Neural cell (in vitro differentiated cells): ENCODE measurements around the gene DLG2. TPM values are rescaled to one million over a fixed set of nuclear protein-coding genes. Genes with fewer than 3 reads are reported as not detected.

Source experiments
- H2AFZ ChIP-seq: fragments of 200-600, 300-800 bp; sonication (generic), shearing (Covaris generic); 2 replicates; pipeline ENCODE4 v1.6.0; 2014; ENCODE audit warnings: low read depth, mild to moderate bottlenecking, antibody characterized with exemption, low read length, moderate library complexity
- H3F3A ChIP-seq: fragments of 200-600 bp; shearing (Covaris generic); 2 replicates; pipeline ENCODE4 v1.6.1; 2016; ENCODE audit warnings: mild to moderate bottlenecking, moderate library complexity, mixed read lengths, antibody characterized with exemption, low read length; ENCODE audit not compliant: insufficient read depth, poor library complexity, severe bottlenecking
- H3K27ac ChIP-seq: fragments of 200-600, 300-800 bp; sonication (generic), shearing (Covaris generic); 2 replicates; pipeline ENCODE4 v1.5.1; 2014; ENCODE audit warnings: mild to moderate bottlenecking, low read length, moderate library complexity
- H3K27me3 ChIP-seq: fragments of 300-800, 200-600 bp; sonication (generic), shearing (Covaris generic); 2 replicates; pipeline ENCODE4 v1.6.0; 2014; ENCODE audit warnings: mild to moderate bottlenecking, low read depth, low read length, moderate library complexity; ENCODE audit not compliant: insufficient read depth
- H3K36me3 ChIP-seq: fragments of 300-800, 200-600 bp; sonication (generic), shearing (Covaris generic); 2 replicates; pipeline ENCODE4 v1.5.1; 2014; ENCODE audit warnings: mild to moderate bottlenecking, antibody characterized with exemption, low read length, moderate library complexity; ENCODE audit not compliant: insufficient read depth
- H3K4me2 ChIP-seq: fragments of 300-800, 200-600 bp; sonication (generic), shearing (Covaris generic); 2 replicates; pipeline ENCODE4 v1.6.0; 2014; ENCODE audit warnings: mild to moderate bottlenecking, low read length
- H3K4me3 ChIP-seq: fragments of 300-800, 200-600 bp; sonication (generic), shearing (Covaris generic); 2 replicates; pipeline ENCODE4 v1.5.1; 2014; ENCODE audit warnings: mild to moderate bottlenecking, low read length, moderate library complexity
- H3K79me2 ChIP-seq: fragments of 200-600 bp; shearing (Covaris generic); replicated peaks from 2 replicates; pipeline ENCODE4 v1.6.0; 2014; ENCODE audit warnings: mild to moderate bottlenecking, low read length, moderate library complexity; ENCODE audit not compliant: insufficient read depth
- H3K9ac ChIP-seq: fragments of 300-800, 200-600 bp; sonication (generic), shearing (Covaris generic); 2 replicates; pipeline ENCODE4 v1.6.1; 2016; ENCODE audit warnings: mild to moderate bottlenecking, low read length, mixed read lengths
- H3K9me2 ChIP-seq: fragments of 200-600 bp; shearing (Covaris generic); 2 replicates; pipeline ENCODE4 v1.6.1; 2016; ENCODE audit warnings: mild to moderate bottlenecking, low read length, mixed read lengths; ENCODE audit not compliant: insufficient read depth
- H3K9me3 ChIP-seq: fragments of 200-600, 300-800 bp; sonication (generic), shearing (Covaris generic); 2 replicates; pipeline ENCODE4 v1.6.1; 2016; ENCODE audit warnings: mild to moderate bottlenecking, mixed run types, low read length, moderate library complexity, mixed read lengths
- H4K20me1 ChIP-seq: fragments of 200-600 bp; shearing (Covaris generic); 2 replicates; pipeline ENCODE4 v1.6.1; 2016; ENCODE audit warnings: mild to moderate bottlenecking, mixed run types; ENCODE audit not compliant: insufficient read depth
- EP300 ChIP-seq: fragments of 450-650 bp; conservative IDR thresholded peaks from 2 replicates; pipeline ENCODE4 v1.6.1; 2014; ENCODE audit warnings: antibody characterized with exemption, mild to moderate bottlenecking, moderate library complexity; ENCODE audit not compliant: poor library complexity, severe bottlenecking
- EZH2 ChIP-seq: fragments of 200-600, 300-800 bp; shearing (Covaris generic), sonication (generic); IDR thresholded peaks from 2 replicates; pipeline ENCODE4 v1.6.1; 2014; ENCODE audit warnings: antibody characterized with exemption, low read length, borderline replicate concordance, mild to moderate bottlenecking; ENCODE audit not compliant: insufficient read depth, poor library complexity, severe bottlenecking
- MXI1 ChIP-seq: fragments of 450-650 bp; conservative IDR thresholded peaks from 2 replicates; pipeline ENCODE4 v1.6.1; 2014; ENCODE audit warnings: antibody characterized with exemption, mild to moderate bottlenecking; ENCODE audit not compliant: poor library complexity, severe bottlenecking
- POLR2AphosphoS5 ChIP-seq: IDR thresholded peaks from 2 replicates; pipeline ENCODE4 v1.6.1; 2012
- RAD21 ChIP-seq: fragments of 450-650 bp; conservative IDR thresholded peaks from 2 replicates; pipeline ENCODE4 v1.6.1; 2014; ENCODE audit warnings: antibody characterized with exemption, mild to moderate bottlenecking, moderate library complexity
- SMC3 ChIP-seq: fragments of 450-650 bp; conservative IDR thresholded peaks from 2 replicates; pipeline ENCODE4 v1.6.1; 2014; ENCODE audit warnings: antibody characterized with exemption, mild to moderate bottlenecking, moderate library complexity; ENCODE audit not compliant: poor library complexity
- TAF1 ChIP-seq: IDR thresholded peaks from 2 replicates; pipeline ENCODE4 v1.6.1; 2012; ENCODE audit warnings: low read depth
- polyA plus RNA-seq: library from polyadenylated mRNA; depleted of rRNA; stranded (reverse); fragments of >200 nt; gene quantifications from 2 replicates; pipeline ENCODE4 v1.2.3, GENCODE V29; 2014
- TF ChIP-seq, protein P1 (sequence below): fragments of 450-650 bp; IDR thresholded peaks from 2 replicates; pipeline ENCODE4 v1.5.1; 2014; ENCODE audit warnings: antibody characterized with exemption, mild to moderate bottlenecking, moderate library complexity; ENCODE audit not compliant: poor library complexity, severe bottlenecking
- TF ChIP-seq, protein P2 (sequence below): IDR thresholded peaks from 2 replicates; pipeline ENCODE4 v1.6.1; 2012; ENCODE audit warnings: borderline replicate concordance

DLG2 gene
- polyA plus RNA-seq, 1 donor from 2014 or later: 179 TPM

DNA sequence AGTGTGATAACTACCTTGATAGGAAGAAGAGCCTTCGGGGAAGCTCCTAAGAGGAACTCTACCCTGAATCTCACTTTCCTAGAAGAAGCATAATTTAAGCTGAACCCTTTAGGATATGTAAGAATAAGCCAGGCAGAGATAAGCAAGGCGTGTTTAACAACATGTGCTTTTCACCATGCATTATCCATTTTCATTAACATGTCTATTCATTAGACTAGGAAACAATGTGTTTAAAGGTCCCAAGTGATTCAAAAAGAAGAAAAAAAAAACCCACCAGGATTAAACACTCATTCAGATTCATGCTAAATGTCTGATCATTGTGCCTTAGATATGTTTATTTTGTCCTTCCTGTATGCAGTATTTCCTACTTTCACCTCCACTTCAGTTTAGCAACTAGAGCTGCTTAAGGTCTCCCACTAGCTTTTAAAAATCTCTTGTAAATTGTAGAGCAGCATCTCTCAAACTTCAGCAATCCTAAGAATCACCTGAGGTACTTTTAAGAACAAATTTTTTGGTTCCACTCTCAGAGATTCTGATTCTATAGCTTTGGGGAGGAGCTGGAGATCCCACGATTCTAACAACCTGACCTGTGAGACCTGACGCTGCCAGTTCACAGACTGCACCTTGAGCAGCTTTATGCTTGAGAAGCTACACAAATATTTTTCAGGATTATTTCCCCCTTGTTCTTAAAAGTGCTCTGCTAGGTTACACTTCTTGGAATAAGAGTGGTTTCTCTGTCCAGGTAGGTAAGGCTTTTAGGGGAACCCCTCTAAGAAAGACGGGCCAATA is 1385.6 kb downstream of the DLG2 start:
- no peak overlapping the region for H3K9ac ChIP-seq
- H3K36me3 ChIP-seq: no peaks in the 10 kb centered on the region
- no peak overlapping the region for H3K27ac ChIP-seq
- H3K4me3 ChIP-seq: no peak overlapping the region
- no peaks in the 10 kb centered on the region for H4K20me1 ChIP-seq
- H3K9me2 ChIP-seq: no peaks in the 10 kb centered on the region
- no peaks in the 10 kb centered on the region for H3F3A ChIP-seq
- no peak overlapping the region for H2AFZ ChIP-seq
- TF ChIP-seq POLR2AphosphoS5 (no peak), SMC3 (no peak), RAD21 (no peak), EZH2 (no peak), EP300 (no peak), TAF1 (no peak), MXI1 (no peak)
- TF ChIP-seq, protein P1, sequence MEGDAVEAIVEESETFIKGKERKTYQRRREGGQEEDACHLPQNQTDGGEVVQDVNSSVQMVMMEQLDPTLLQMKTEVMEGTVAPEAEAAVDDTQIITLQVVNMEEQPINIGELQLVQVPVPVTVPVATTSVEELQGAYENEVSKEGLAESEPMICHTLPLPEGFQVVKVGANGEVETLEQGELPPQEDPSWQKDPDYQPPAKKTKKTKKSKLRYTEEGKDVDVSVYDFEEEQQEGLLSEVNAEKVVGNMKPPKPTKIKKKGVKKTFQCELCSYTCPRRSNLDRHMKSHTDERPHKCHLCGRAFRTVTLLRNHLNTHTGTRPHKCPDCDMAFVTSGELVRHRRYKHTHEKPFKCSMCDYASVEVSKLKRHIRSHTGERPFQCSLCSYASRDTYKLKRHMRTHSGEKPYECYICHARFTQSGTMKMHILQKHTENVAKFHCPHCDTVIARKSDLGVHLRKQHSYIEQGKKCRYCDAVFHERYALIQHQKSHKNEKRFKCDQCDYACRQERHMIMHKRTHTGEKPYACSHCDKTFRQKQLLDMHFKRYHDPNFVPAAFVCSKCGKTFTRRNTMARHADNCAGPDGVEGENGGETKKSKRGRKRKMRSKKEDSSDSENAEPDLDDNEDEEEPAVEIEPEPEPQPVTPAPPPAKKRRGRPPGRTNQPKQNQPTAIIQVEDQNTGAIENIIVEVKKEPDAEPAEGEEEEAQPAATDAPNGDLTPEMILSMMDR: no peak
- TF ChIP-seq, protein P2, sequence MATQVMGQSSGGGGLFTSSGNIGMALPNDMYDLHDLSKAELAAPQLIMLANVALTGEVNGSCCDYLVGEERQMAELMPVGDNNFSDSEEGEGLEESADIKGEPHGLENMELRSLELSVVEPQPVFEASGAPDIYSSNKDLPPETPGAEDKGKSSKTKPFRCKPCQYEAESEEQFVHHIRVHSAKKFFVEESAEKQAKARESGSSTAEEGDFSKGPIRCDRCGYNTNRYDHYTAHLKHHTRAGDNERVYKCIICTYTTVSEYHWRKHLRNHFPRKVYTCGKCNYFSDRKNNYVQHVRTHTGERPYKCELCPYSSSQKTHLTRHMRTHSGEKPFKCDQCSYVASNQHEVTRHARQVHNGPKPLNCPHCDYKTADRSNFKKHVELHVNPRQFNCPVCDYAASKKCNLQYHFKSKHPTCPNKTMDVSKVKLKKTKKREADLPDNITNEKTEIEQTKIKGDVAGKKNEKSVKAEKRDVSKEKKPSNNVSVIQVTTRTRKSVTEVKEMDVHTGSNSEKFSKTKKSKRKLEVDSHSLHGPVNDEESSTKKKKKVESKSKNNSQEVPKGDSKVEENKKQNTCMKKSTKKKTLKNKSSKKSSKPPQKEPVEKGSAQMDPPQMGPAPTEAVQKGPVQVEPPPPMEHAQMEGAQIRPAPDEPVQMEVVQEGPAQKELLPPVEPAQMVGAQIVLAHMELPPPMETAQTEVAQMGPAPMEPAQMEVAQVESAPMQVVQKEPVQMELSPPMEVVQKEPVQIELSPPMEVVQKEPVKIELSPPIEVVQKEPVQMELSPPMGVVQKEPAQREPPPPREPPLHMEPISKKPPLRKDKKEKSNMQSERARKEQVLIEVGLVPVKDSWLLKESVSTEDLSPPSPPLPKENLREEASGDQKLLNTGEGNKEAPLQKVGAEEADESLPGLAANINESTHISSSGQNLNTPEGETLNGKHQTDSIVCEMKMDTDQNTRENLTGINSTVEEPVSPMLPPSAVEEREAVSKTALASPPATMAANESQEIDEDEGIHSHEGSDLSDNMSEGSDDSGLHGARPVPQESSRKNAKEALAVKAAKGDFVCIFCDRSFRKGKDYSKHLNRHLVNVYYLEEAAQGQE: no peak
- H3K27me3 ChIP-seq: no peaks in the 10 kb centered on the region
- H3K79me2 ChIP-seq: no peaks in the 10 kb centered on the region
- H3K4me2 ChIP-seq: no peak overlapping the region
- H3K9me3 ChIP-seq: no peaks in the 10 kb centered on the region

DNA sequence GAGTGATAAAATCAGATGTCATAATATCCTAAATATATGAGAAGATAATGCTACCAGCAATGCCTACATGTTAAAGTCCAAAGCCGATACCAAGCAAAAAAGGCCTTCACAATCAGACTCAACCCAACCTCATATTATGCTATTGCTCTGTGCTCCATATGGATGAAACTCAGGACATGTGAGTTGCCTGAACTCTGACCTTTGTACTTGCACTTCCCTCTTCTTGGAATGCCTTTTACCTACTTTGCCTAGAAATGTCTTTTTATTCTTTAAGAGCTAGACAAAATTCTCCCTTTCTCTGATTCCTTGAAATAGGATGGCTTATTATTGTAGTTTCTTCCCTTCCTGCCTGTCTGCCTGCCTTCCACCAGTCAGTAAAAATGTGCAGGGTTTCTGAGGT is 1386.3 kb downstream of the DLG2 start:
- no peaks in the 10 kb centered on the region for H3K9me3 ChIP-seq
- H3K36me3 ChIP-seq: no peaks in the 10 kb centered on the region
- TF ChIP-seq RAD21: no peak
- no peaks in the 10 kb centered on the region for H3K27me3 ChIP-seq
- H2AFZ ChIP-seq: no peak overlapping the region
- no peak overlapping the region for H3K4me3 ChIP-seq
- H3K4me2 ChIP-seq: no peak overlapping the region
- no peaks in the 10 kb centered on the region for H3K79me2 ChIP-seq
- H4K20me1 ChIP-seq: no peaks in the 10 kb centered on the region
- H3K27ac ChIP-seq: no peak overlapping the region
- no peak overlapping the region for H3K9ac ChIP-seq
- no peaks in the 10 kb centered on the region for H3K9me2 ChIP-seq
- no peaks in the 10 kb centered on the region for H3F3A ChIP-seq
